Mesothelial cell of epicardium (in vitro differentiated cells): ENCODE data around the gene NAALADL2. TPM values are rescaled to one million over a fixed set of nuclear protein-coding genes. Genes with fewer than 3 reads are reported as not detected.
"Not testable (repeated sequence)": the region's sequence is repeated elsewhere in the genome, so short reads cannot be mapped to it uniquely, and the experiment has no call there.

Source experiments
- DNase-seq, 2 experiments: peaks; one replicate each; pipeline ENCODE4 v3.0.0; 2021; ENCODE audit warnings: low spot score in 2 of 2; ENCODE audit not compliant: unreplicated experiment in 2 of 2
- H3K27ac Mint-ChIP-seq: 2 replicates; pipeline ENCODE4 v1.8.0; 2021; ENCODE audit warnings: mixed read lengths
- H3K27me3 Mint-ChIP-seq: 2 replicates; pipeline ENCODE4 v1.8.0; 2021; ENCODE audit warnings: low read depth, mixed read lengths
- H3K36me3 Mint-ChIP-seq: 2 replicates; pipeline ENCODE4 v1.8.0; 2021; ENCODE audit warnings: mixed read lengths
- H3K4me1 Mint-ChIP-seq: 2 replicates; pipeline ENCODE4 v1.8.0; 2021; ENCODE audit warnings: mixed read lengths
- H3K4me3 Mint-ChIP-seq: 2 replicates; pipeline ENCODE4 v1.8.0; 2021; ENCODE audit warnings: mild to moderate bottlenecking, moderate library complexity, mixed read lengths
- H3K9me3 Mint-ChIP-seq: 2 replicates; pipeline ENCODE4 v1.8.0; 2021; ENCODE audit warnings: mixed read lengths
- CTCF ChIP-seq: fragments of 200-600 bp; sonication (generic); IDR thresholded peaks from one replicate; pipeline ENCODE4 v1.5.0; 2021; ENCODE audit warnings: antibody characterized with exemption; ENCODE audit not compliant: unreplicated experiment
- total RNA-seq: library from RNA; stranded (reverse); gene quantifications from 3 replicates; pipeline ENCODE4 v1.2.1, GENCODE V29; 2021

The NAALADL2 gene
- total RNA-seq, 1 donor from 2014 or later = 27.9 TPM

GRCh38 chr3:175807175-175807574 is 948.0 kb downstream of the NAALADL2 start:
- H3K4me3 Mint-ChIP-seq = no peak overlapping the region

DNA sequence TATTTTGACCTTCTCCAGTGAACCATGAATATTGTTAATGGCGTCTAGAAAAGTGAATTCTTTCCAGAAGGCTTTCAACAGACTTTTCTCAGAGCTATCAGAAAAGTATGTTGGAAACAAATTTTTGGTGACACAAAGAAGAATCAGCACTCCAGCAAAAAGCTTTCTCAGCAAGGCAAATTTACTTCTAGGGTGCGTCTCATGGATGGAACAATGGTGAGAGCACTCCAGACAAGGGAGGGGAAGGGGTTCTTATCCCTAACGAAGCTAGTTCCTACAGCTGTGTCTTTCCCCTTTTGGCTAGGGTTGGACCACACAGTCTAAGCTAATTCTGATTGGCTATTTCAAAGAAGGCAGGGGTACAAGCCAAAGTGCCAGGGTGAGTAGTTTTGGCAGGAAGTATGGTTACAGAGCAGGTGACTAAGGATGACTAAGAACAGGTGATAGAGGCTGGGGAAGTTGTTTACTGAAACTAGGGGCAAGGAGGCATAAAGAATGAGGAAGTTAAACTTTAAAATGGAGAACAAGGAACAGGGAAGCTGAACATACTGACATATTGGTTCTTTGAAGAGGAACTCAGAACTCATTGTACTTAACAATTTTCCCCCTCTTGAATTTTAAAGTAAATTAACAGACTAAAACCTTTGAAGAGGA is 959.8 kb downstream of the NAALADL2 start:
- no peak for TF ChIP-seq CTCF
- Mint-ChIP-seq H3K27me3 (no peaks in the 10 kb centered on the region), H3K9me3 (peaks cover 46% of the 10 kb centered on the region), H3K4me1 (no peaks in the 10 kb centered on the region), H3K4me3 (no peak overlapping the region), H3K36me3 (peaks cover 20% of the 10 kb centered on the region), H3K27ac (no peak overlapping the region)
- no peak for DNase-seq

More at GRCh38 chr3:175807175-175807574, 948.0 kb downstream of the NAALADL2 start:
- Mint-ChIP-seq H3K4me1 (peaks cover 6% of the 10 kb centered on the region), H3K27me3 (no peaks in the 10 kb centered on the region), H3K27ac (no peak overlapping the region), H3K9me3 (no peaks in the 10 kb centered on the region), H3K36me3 (no peaks in the 10 kb centered on the region)
- no peak for DNase-seq
- no peak for TF ChIP-seq CTCF

GRCh38 chr3:175822766-175823491 is 963.8 kb downstream of the NAALADL2 start:
- not testable (repeated sequence) for H3K4me1 Mint-ChIP-seq, DNase-seq, H3K27me3 Mint-ChIP-seq, H3K4me3 Mint-ChIP-seq, H3K27ac Mint-ChIP-seq
- Mint-ChIP-seq H3K36me3 (peaks cover 20% of the 10 kb centered on the region), H3K9me3 (peaks cover 26% of the 10 kb centered on the region)

GRCh38 chr3:175825016-175825580 is 966.0 kb downstream of the NAALADL2 start:
- DNase-seq, H3K4me3 Mint-ChIP-seq, H3K9me3 Mint-ChIP-seq, H3K4me1 Mint-ChIP-seq, H3K27ac Mint-ChIP-seq, H3K27me3 Mint-ChIP-seq, H3K36me3 Mint-ChIP-seq: not testable (repeated sequence)

GRCh38 chr3:175826759-175827158 is 967.6 kb downstream of the NAALADL2 start:
- no peaks in the 10 kb centered on the region for H3K9me3 Mint-ChIP-seq
- H3K4me1 Mint-ChIP-seq = no peaks in the 10 kb centered on the region
- no peak overlapping the region for H3K27ac Mint-ChIP-seq
- no peak for DNase-seq
- TF ChIP-seq CTCF = no peak
- no peaks in the 10 kb centered on the region for H3K36me3 Mint-ChIP-seq
- no peak overlapping the region for H3K4me3 Mint-ChIP-seq
- H3K27me3 Mint-ChIP-seq = no peaks in the 10 kb centered on the region

DNA sequence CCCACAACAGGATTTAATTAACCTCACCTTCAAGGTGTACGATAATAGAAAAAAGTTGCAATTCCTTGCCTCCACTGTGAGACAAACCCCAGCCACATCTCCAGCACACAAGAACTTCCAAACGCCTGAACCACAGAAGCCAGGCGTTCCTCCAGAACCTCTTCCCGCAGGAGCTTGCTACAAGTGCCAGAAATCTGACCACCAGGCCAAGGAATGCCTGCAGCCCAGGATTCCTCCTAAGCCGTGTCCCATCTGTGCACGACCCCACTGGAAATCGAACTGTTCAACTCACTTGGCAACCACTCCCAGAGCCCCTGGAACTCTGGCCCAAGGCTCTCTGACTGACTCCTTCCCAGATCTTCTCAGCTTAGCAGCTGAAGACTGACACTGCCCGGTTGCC is 970.7 kb downstream of the NAALADL2 start:
- H3K4me3 Mint-ChIP-seq, H3K36me3 Mint-ChIP-seq, H3K27me3 Mint-ChIP-seq, DNase-seq, H3K4me1 Mint-ChIP-seq, H3K27ac Mint-ChIP-seq, H3K9me3 Mint-ChIP-seq: not testable (repeated sequence)

GRCh38 chr3:175835763-175836162 is 976.6 kb downstream of the NAALADL2 start:
- not testable (repeated sequence) for H3K36me3 Mint-ChIP-seq, H3K4me3 Mint-ChIP-seq, H3K9me3 Mint-ChIP-seq, H3K27ac Mint-ChIP-seq, H3K27me3 Mint-ChIP-seq, DNase-seq, H3K4me1 Mint-ChIP-seq
